K562 (cell line): ENCODE measurements around the gene SMG9. TPM values are rescaled to one million over a fixed set of nuclear protein-coding genes. Genes with fewer than 3 reads are reported as not detected.

ENCODE experiments used
- CBX1 ChIP-seq: sonication (generic); IDR thresholded peaks from 2 replicates; pipeline ENCODE4 v1.6.1; 2016; ENCODE audit warnings: antibody characterized with exemption, low read depth, mild to moderate bottlenecking
- CEBPG ChIP-seq, 3 experiments: fragments of 200-800 bp in 1 of 3; sonication (Bioruptor generic) in 1 of 3; sonication (generic) in 1 of 3; formaldehyde crosslinking in 1 of 3; IDR thresholded peaks in 2 of 3; conservative IDR thresholded peaks in 1 of 3; 2 replicates each; pipeline versions ENCODE4 v1.6.1 to v1.8.0; 2016 to 2022; ENCODE audit warnings: missing compliant biosample characterization in 2 of 3, missing genetic modification characterization in 2 of 3, mild to moderate bottlenecking in 1 of 3, missing genetic modification reagents in 1 of 3
- CHD2 ChIP-seq: IDR thresholded peaks from 2 replicates; pipeline ENCODE4 v1.6.1; 2011; ENCODE audit warnings: low read depth, low read length
- GATAD2A ChIP-seq: fragments of 450-650 bp; IDR thresholded peaks from 2 replicates; pipeline ENCODE4 v1.6.1; 2017
- ILF3 ChIP-seq: fragments of 450-650 bp; IDR thresholded peaks from 2 replicates; pipeline ENCODE4 v1.6.1; 2018; ENCODE audit warnings: antibody characterized with exemption, mild to moderate bottlenecking, moderate library complexity, borderline replicate concordance
- MBD2 ChIP-seq: sonication (generic); IDR thresholded peaks from 2 replicates; pipeline ENCODE4 v1.6.1; 2016; ENCODE audit warnings: low read depth, borderline replicate concordance
- POLR2G ChIP-seq: fragments of 200-400 bp; formaldehyde crosslinking; IDR thresholded peaks from 2 replicates; pipeline ENCODE4 v1.6.1; 2017; ENCODE audit warnings: low read depth, mild to moderate bottlenecking, antibody characterized with exemption, low read length, moderate library complexity
- STAT5B ChIP-seq: fragments of 250-450 bp; sonication (Bioruptor Pico); IDR thresholded peaks from 2 replicates; pipeline ENCODE4 v1.8.0; 2021; ENCODE audit warnings: mild to moderate bottlenecking, inconsistent platforms
- ZNF239 ChIP-seq: fragments of 250-450 bp; sonication (Bioruptor Pico); IDR thresholded peaks from 2 replicates; pipeline ENCODE4 v1.4.0; 2020; ENCODE audit warnings: mild to moderate bottlenecking
- polyA plus RNA-seq, 8 experiments: library from polyadenylated mRNA; depleted of rRNA in 4 of 8; stranded (reverse) in 5 of 8; unstranded in 3 of 8; fragments of >200 nt; fragmentation: Nextera tagmentation in 2 of 8; fragmentation: Illumina TruSeq in 1 of 8; extraction: Ambion mirVana in 2 of 8; extraction: Trizol in 1 of 8; gene quantifications; 2 replicates each; pipeline versions ENCODE4 v1.2.1 to v1.2.3, GENCODE V29; 2011 to 2014; ENCODE audit warnings: inconsistent platforms in 1 of 8, missing spikeins in 1 of 8
- total RNA-seq, 7 experiments: library from RNA; depleted of rRNA in 6 of 7; stranded (reverse); fragments of >200 nt in 6 of 7; fragmentation: Illumina TruSeq in 2 of 7; extraction: Trizol in 2 of 7; gene quantifications; 2 replicates each; pipeline versions ENCODE4 v1.2.1 to v1.2.3, GENCODE V29; 2011 to 2021; ENCODE audit warnings: low replicate concordance in 1 of 7
- TF ChIP-seq, protein P1 (sequence below): sonication (generic); formaldehyde crosslinking; IDR thresholded peaks from 2 replicates; pipeline ENCODE4 v1.8.0; 2022; ENCODE audit warnings: mild to moderate bottlenecking, missing genetic modification reagents
- TF ChIP-seq, protein P2 (sequence below): sonication (generic); formaldehyde crosslinking; IDR thresholded peaks from 2 replicates; pipeline ENCODE4 v1.8.1; 2023; ENCODE audit warnings: mild to moderate bottlenecking, missing genetic modification reagents
- TF ChIP-seq, protein P3 (sequence below), 2 experiments: fragments of 450-650 bp; IDR thresholded peaks; 2 replicates each; pipeline ENCODE4 v1.6.1; 2016

The SMG9 gene
- total and polyA plus RNA-seq, 9 of the 15 experiments (the other 6 are each of a cell fraction or from before 2014, with no cell fraction given): 1.7 to 79.7 (median 40.2) TPM

DNA sequence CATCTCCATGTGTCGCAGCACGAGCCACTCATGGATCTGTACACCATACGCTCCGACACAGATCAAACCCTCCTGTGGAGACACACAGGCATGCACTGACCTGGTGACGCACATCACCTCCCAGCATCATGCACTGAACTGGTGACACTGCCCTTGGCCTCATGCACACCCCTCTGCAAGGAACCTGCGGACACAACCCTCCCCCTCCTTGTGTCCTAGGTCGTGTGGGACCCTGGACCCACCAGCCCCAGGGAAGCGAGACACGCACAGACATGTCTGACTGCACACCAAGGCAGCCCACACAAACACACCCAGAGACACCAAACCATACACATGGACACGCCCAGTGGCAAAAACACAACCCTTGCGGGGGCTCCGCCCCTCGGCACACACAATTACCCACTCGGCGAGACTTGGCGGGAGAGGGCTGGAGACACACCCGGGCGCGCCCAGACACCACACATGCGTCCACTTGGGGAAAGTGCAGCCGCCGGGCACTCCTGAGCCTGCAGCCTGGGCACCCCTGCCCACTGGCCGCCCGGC lies 28.0 kb upstream of the SMG9 start (continued):
- TF ChIP-seq, protein P1, sequence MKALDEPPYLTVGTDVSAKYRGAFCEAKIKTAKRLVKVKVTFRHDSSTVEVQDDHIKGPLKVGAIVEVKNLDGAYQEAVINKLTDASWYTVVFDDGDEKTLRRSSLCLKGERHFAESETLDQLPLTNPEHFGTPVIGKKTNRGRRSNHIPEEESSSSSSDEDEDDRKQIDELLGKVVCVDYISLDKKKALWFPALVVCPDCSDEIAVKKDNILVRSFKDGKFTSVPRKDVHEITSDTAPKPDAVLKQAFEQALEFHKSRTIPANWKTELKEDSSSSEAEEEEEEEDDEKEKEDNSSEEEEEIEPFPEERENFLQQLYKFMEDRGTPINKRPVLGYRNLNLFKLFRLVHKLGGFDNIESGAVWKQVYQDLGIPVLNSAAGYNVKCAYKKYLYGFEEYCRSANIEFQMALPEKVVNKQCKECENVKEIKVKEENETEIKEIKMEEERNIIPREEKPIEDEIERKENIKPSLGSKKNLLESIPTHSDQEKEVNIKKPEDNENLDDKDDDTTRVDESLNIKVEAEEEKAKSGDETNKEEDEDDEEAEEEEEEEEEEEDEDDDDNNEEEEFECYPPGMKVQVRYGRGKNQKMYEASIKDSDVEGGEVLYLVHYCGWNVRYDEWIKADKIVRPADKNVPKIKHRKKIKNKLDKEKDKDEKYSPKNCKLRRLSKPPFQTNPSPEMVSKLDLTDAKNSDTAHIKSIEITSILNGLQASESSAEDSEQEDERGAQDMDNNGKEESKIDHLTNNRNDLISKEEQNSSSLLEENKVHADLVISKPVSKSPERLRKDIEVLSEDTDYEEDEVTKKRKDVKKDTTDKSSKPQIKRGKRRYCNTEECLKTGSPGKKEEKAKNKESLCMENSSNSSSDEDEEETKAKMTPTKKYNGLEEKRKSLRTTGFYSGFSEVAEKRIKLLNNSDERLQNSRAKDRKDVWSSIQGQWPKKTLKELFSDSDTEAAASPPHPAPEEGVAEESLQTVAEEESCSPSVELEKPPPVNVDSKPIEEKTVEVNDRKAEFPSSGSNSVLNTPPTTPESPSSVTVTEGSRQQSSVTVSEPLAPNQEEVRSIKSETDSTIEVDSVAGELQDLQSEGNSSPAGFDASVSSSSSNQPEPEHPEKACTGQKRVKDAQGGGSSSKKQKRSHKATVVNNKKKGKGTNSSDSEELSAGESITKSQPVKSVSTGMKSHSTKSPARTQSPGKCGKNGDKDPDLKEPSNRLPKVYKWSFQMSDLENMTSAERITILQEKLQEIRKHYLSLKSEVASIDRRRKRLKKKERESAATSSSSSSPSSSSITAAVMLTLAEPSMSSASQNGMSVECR (CRISPR knock-in tag): peak; percentile 40; the same call in 1 of the 2 replicates
- TF ChIP-seq ILF3 (no peak), STAT5B (CRISPR knock-in tag) (no peak), CBX1 (no peak), CEBPG (CRISPR knock-in tag; IDR thresholded peaks at IDR 0.05) (no peak), CEBPG (tag; conservative IDR thresholded peaks at IDR 0.05 in 1 of 2, IDR thresholded peaks at IDR 0.05 in 1 of 2) (no peak), ZNF239 (CRISPR knock-in tag) (no peak), CHD2 (no peak), GATAD2A (0 out of 2 replicates have a peak, but pooled peaks have one; percentile 21), MBD2 (0 out of 2 replicates have a peak, but pooled peaks have one; percentile 12), POLR2G (peak; percentile 53; the same call in 1 of the 2 replicates)
- TF ChIP-seq, protein P2, sequence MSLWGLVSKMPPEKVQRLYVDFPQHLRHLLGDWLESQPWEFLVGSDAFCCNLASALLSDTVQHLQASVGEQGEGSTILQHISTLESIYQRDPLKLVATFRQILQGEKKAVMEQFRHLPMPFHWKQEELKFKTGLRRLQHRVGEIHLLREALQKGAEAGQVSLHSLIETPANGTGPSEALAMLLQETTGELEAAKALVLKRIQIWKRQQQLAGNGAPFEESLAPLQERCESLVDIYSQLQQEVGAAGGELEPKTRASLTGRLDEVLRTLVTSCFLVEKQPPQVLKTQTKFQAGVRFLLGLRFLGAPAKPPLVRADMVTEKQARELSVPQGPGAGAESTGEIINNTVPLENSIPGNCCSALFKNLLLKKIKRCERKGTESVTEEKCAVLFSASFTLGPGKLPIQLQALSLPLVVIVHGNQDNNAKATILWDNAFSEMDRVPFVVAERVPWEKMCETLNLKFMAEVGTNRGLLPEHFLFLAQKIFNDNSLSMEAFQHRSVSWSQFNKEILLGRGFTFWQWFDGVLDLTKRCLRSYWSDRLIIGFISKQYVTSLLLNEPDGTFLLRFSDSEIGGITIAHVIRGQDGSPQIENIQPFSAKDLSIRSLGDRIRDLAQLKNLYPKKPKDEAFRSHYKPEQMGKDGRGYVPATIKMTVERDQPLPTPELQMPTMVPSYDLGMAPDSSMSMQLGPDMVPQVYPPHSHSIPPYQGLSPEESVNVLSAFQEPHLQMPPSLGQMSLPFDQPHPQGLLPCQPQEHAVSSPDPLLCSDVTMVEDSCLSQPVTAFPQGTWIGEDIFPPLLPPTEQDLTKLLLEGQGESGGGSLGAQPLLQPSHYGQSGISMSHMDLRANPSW (CRISPR knock-in tag): no peak
- TF ChIP-seq, protein P3, sequence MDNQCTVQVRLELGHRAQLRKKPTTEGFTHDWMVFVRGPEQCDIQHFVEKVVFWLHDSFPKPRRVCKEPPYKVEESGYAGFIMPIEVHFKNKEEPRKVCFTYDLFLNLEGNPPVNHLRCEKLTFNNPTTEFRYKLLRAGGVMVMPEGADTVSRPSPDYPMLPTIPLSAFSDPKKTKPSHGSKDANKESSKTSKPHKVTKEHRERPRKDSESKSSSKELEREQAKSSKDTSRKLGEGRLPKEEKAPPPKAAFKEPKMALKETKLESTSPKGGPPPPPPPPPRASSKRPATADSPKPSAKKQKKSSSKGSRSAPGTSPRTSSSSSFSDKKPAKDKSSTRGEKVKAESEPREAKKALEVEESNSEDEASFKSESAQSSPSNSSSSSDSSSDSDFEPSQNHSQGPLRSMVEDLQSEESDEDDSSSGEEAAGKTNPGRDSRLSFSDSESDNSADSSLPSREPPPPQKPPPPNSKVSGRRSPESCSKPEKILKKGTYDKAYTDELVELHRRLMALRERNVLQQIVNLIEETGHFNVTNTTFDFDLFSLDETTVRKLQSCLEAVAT (IDR thresholded peaks at IDR 0.05): peak in 1 of 2 experiments; percentile 44; a peak in 1 of 4 replicates
